Measurements from ENCODE around the gene PEMT.

DNA sequence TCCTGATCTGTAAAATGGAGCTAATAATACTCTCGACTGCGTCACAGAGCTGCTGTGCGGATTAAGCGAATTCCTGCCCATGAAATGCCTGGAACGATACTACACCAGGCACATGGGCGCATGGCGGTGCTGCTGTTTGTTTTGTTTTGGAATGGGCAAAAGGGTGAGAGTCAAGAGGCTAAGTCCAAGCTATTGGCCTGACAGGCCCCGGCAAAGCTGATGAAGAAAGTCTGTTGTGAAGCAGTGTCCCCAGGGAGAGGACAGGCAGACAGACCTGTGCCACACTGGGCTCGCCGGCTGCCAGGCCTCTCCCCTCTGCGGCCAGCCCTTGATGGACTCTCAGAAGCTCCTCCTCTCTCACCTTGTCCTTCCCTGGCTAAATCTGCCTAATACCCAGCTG, 64.0 kb downstream of the PEMT start:
- no peak for TF ChIP-seq POLR2AphosphoS5 (IDR thresholded peaks at IDR 0.05)
- TF ChIP-seq CTCF (IDR thresholded peaks at IDR 0.05): no peak
- no peak for TF ChIP-seq EP300 (IDR thresholded peaks at IDR 0.05)
- no peak for TF ChIP-seq POLR2A (IDR thresholded peaks at IDR 0.05)

Measured in sigmoid colon (tissue), 4 donors.